Measurements from ENCODE around the gene C2CD4D.

C2CD4D gene

DNA sequence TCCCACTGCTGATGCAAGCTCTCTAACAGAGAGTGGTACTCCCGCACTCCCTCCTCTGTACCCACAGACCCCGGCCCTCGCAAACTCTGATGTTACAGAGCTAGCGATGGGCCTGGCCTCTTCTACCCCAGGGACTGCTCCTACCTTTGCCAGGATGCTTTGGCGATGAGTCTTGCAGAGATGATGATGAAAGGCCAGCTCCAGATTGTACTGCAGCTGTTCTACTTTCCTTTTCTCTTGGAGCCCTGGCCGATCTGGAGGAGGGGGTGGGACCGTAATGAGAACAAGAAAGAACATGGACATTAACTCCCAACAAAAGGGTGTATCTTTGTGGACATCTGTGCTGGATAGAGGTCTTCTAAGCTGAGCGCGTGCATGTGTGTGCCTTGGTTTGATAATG, 28.4 kb downstream of the C2CD4D start:
- DNase-seq = no peak

DNA sequence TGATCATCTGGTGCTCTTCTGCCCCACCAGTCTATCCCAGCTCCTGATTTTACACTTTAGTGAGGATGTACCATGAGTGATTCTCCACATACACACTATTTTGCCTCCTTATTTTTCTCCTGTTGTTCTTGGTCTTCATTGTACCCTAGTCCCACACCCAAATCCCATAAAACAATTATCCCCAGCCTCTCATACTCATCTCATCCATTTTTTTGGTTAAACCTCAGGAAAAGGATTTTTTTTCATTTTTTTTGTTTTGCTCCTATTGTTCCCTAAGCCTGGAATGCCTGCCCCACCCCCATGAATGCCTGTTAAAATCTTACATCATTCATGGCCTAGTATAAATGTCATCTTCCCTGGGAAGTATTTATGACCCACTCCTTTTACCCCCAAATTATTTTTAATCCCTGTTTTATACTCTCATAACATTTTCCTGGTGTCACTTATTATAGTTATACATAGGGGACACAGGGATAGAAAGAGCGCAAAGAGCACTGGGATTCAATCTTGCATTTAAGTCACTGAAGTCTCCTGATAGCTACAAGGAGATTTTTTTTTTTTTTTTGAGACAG, 29.5 kb downstream of the C2CD4D start:
- DNase-seq = no peak

DNA sequence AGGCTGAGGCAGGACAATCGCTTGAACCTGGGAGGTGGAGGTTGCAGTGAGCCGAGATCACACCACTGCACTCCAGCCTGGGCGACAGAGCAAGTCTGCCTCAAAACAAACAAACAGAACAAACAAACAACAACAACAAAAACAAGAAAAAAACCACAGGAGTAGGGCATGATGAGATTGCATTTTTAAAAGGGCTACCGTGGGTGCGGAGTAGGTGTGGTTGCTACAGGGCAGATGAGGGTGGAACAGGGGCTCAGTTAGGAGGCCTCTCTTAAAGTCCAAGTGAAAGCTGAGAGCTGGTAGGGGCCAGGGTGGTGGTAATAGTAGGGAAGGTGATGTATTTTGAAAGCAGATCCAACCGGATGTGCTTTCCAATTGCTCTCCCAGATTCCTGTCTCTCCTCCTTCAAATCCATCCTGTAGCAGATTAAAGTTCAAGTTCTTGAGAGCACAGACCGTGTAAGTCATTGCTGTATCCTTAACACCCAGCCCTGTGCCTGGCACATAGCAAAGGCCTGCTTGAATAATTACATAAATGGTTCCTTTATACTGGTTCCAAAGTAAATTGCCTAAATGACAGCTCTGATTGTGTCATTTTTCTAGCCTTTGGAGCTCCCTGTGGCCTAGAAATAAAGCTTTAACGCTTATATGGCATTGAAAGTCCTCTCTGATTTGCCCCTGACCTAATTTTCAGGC, 30.2 kb downstream of the C2CD4D start:
- no peak for DNase-seq

DNA sequence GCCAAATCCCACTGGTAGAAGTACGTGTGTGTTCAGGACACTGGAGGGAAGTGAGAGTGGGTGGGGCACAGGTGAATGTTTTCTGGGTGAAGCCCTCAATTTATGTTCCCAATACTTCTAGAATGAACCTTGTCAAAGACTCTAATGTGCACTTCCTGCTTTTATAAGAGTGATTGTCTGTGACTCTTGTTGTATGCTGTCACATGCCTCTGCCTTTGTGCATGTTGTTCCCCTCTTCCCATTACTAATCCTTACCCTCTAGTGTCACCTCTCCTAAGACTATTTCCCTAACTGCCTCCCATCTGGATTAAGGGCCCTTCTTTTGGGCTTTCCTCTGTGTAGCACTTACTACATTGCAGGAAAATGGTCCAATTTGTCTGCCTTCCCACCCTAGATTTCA, 31.9 kb downstream of the C2CD4D start:
- DNase-seq = no peak

DNA sequence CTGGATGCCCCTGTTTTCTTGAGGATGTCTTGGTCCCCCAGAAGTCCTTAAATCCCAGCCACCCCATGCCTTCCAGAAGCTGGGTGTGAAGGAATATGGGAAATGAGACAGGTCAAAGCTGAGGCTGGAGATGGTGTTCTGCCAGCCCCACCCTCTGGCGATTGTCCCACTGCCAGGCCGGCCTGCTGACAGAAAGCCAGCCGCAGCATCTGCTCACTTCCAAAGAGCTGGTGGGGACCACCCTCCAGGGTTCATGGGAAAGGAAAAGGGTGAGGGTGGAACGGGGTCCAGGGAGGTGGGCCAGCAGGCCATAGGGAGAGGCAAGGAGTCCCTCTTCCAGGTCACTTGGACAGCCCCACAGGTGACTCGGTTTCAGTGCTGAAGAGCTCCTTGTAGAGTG, 32.5 kb downstream of the C2CD4D start:
- DNase-seq = no peak

DNA sequence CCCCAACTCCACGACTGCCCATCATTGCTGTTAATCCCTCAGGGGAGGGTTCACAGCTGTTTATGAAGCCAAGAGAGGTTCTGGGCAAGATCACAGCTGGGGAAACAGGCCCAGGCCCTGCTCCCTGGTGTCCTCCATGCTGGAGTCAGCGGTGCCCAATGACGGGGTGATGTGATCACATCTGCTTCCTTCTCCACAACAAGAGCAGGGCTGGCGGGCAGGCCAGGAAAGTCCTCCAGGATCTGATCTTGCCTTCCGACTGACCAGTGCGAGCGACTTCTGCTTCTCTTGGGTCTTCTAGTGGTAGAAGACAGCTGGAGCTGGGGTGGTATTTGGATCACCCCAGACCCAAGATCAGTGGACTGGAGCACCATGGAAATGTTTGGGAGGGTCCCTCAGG, 33.5 kb downstream of the C2CD4D start:
- no peak for DNase-seq

DNA sequence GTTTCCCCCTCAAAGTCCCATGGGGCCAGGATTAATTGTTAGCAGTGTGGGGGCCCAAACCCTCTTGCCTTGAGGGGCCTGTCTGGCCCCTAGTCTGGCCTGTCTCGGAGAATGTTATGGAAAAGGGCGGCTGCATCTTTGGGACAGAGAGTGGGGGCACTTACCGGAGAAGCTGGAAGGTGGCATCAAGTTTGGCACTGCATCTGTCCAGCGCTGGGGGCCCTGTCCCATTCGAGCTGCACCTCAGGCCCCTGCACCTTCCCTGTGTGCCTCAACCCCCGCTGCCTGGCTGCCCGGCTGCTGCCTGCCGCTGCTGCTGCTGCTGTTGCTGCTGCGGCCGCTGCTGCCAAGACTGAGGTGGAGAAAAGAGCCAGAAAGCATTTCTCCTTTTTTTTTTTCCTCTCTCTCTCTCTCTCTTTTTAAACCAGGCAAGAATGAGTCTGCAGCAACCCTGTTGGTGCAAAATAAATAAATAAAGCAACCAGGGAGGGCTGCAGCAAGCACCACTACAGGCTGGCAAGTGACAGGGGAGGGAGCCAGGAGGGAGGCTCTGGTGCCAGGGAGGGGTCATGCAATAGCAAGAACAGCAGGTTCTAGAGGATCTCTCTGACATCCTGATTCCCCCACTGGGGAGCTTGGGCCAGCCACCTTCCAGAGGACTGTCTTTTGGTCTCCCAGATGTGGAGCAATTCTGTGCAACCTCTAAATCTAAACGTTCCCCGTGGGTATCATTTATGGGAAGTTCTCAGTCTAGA, 34.4 kb downstream of the C2CD4D start, which contains the start of gene LINGO4:
LINGO4 (minus strand) TSS at position 354 of the 755 bp plus-strand sequence. CDS start 2,715 bp downstream, outside the sequence.
- no peak for DNase-seq

DNA sequence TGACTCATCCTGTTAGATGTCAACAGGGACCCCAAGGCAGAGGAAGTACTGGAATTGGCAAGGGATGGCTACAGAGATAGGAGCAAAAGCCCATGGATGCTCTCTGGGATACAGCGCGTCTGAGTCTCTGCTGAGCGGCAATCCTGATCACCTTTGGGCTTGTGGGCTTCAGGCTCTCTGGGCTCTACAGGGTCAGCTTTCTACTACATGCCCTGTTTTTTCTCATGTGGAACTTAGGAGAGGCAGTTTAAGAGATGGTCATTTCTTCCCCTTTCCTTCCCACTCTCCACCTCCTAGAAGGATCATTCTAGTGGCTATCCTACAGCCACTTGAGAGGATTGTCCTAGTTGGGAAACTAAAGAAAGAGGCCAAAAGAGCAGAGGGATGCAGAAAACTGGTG, 35.7 kb downstream of the C2CD4D start:
- DNase-seq = no peak

DNA sequence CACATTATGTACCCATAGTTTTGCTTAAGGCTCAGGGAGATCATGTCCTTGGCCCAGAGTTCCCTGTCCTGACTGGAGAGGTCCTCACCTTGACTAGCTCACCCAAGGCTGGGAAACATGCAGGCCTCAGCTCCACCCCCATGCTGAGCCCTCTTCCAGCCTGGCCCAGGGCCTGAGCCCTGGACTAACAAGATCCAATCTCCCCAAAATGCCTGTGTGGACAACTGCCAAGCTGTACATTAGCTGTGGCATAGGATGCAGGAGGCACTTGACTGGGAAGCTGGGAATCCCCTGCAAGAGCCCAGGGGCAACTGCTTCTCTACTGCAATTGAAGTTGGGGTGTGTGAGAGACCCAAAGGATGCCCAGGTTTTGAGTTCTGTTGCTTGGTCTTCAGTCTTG, 36.5 kb downstream of the C2CD4D start:
- no peak for DNase-seq

DNA sequence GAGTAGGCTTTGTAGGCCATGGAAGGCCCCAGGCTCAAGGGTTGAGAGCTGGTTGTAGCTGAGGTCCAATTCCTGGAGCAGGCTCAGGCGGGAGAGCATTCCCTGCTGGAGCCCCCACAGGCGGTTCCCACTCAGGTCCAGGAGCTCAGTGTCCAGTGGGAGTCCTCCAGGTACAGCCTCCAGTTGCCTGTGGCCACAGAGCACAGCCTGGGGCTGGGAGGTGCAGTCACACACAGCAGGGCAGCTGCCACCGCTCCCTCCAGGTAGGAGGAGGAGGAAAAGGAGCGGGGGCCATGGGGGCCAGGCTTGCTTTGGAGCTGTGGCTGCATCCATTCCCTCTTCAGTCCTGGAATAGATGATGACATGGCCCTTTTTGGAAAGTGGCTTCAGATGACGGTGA, 37.2 kb downstream of the C2CD4D start:
- DNase-seq = no peak

DNA sequence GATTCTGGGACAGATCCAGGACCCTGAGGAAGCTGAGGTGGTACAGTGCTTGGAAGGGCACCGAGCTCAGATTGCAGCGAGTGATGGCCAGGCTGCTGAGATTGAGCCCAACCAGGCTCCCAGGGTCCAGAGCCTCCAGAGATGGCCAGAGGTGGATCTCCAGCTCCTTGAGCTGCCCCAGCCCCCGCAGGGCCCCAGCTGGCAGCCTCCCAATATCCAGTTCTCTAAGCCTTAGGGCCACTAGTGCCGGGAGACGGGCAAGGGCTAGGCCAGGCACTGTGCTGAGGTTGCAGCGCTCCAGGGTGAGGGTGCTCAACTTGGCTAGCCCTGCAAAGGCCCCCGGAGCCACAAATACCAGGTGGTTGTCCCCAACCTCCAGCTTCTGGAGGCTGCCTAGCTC, 37.8 kb downstream of the C2CD4D start:
- DNase-seq = no peak

DNA sequence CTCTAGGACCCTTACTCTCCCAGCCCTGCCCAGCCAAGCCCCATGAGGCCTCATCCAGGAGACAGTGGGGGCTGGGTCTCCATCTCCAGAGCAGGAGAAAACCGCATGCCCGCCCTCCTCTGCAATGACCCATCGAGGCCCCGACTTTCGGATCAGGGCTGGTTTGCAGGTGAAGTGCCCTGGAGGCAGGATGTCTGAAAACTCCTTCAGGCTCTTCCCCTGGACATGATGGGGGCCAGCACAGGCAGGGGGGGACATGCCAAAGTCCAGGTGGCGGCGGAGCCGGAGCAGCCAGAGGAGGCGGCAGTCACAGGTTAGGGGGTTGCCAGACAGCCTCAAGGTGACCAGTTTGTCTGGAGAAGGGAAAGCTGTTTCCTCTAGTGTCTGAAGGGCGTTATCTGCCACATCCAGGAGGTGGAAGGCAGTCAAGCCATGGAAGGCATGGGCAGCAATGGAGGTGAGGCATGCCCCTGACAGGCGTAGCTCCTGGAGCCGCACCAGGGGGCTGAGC, 38.3 kb downstream of the C2CD4D start:
- no peak for DNase-seq

DNA sequence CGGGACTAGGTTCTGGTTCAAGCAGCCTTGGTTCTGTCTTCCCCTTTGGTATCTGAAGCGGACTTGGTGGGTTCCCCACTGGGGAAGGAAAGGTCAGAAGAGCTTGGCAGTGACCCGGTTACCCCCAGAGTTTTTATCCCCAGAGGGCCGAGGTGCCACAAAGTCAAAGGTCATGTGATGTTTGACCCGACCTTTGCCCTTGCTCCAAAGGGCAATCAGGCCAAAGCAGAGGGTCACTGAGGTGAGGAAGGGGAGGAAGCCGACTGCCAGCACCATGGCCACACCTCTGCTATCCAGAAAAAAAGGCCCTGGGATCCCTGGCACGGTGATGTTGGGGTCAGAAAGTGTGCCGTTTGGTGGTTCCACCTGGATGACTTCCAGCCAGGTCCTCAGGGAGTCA, 38.8 kb downstream of the C2CD4D start:
- no peak for DNase-seq

DNA sequence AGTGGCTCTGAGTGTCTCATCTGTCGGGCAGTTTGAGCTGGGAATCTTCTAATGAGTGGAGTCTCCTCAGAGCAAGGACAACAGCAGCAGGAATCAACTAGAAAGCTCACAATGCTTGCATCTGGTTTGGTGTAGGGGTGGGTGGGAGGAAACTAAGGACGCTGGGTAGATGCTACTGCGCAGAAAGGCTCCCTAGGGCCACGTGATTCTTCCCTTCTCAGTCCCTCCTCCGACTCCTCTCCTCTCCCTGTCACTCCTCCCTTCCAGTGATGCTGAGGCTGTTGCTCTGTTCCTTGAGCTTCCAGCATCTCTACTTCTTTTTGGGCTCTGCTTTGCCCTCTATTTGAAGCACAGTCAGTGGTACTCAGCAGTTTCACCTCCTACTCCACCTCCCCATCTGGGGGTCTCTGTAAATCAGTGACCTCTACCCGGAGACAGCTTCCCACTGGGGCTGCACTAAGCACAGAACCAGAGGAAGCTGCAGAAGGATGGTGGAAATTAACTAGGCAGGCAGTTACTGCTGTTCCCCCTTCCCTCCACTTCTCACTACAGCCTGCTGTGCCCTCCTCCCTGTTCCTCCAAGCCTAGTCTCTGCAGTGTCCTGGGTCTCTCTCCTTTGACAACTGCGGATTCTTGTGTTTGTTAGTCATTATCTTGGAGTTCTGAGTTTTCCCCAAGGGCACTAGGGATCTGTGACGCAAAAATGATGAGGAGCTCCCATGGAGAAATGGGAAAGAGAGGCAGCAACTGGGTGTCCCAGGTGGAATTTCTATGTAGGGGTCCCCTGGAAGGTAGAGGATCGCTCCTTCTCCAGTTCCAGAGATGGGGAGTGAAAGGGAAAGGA, 40.2 kb downstream of the C2CD4D start:
- no peak for DNase-seq

DNA sequence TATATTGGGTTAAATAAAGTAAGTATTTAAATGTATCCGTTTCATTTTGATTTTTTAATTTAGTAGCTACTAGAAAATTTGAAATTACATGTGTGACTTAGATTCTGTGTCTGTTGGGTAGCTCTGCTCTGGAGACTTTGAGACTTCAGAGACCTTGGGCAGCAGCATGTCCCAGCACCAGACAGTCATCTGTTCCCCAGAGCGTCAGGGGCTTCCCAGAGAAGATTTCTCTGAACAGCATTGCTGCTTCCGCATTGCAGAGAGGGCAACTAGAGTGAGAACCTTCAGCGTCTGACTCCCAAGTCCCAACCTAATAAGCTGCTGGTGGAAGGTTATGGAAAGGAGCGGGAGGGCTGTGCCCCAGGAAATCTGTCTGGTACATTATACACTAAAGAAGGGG, 41.0 kb downstream of the C2CD4D start:
- DNase-seq = no peak

DNA sequence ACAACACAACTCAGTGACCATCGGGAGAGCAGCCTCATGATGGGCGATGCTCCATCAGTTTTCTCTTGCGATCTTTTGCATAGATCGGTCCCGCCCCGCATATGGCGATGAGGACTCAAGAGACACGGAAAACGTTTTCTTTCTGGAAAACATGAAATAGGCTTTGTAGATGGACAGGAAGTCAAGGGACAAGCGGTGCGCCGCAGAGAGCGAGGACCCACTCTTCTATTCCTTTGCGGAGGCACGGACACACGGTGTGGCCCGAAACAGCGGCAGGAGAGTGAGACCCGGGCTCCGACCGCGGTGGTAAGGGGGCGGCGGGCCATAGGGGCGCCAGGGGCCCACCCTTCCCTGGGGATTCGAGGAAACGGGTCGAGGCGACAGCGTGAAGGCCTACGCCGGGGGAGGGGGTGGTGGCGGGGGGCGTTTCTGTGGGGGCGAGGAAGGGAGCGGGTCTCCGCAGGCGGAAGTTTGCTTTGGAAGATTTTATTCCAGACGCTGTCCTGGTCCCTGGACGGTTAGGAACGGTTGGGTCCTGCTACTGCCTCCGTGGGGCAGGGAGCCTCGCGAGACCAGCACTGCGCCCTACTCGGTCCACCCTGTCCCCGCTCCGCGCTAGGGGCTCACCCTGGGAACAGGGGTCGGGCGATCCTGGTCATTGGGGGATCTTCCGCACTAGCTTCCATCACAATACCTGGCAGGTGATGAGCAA, 48.5 kb downstream of the C2CD4D start:
- DNase-seq = no peak

DNA sequence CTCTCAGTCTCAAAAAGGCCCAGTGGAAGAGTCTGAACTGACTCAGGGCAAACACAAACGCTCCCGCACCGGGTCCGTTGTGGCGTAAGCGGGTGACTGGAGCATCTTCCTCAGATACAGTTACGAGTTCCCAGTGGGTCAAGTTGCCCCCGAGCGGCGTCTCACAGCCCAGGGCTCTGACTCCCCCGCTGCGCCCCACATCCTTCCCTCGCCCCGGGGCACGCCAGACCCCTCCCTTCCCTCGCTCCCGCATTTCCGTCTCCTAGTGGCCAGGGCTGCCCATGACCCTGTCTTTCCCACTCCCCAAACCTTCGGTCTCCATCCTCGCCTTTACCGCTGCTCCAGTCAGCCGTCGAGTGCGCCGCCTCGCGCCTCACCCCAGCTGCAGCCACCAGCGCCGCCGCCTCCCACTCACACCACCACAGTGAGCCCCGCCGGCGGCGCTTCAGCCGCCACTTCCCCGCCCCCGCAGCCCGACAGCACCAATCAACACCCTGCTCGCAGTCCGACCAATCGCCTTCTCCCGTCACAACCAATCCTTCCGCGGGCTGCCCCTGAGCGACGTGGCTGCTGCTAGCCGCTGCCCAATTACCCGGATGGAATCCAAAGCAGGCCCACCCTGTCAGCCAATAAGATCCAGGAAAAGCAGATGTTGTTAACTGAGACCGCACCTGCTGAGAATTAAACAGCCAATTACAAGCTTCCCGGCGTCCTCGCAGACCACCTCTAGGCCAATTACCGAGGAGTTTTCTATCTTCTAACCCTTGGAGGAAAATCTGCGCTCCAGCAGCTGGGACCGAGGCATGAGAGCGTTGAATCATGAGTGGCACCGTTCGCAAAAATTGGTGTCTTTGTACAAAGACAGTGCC, 49.3 kb downstream of the C2CD4D start, which contains the start of gene TDRKH:
TDRKH (minus strand) TSS at position 430 of the 869 bp plus-strand sequence. CDS start 7,478 bp downstream, outside the sequence.
- peak; percentile 98 for DNase-seq

All from retina (tissue), 1 donor.